Measurements from ENCODE around the gene MARCHF9.
A peak's percentile ranks its signal among the peaks of the same experiment; 100 is the strongest.

The MARCHF9 gene

DNA sequence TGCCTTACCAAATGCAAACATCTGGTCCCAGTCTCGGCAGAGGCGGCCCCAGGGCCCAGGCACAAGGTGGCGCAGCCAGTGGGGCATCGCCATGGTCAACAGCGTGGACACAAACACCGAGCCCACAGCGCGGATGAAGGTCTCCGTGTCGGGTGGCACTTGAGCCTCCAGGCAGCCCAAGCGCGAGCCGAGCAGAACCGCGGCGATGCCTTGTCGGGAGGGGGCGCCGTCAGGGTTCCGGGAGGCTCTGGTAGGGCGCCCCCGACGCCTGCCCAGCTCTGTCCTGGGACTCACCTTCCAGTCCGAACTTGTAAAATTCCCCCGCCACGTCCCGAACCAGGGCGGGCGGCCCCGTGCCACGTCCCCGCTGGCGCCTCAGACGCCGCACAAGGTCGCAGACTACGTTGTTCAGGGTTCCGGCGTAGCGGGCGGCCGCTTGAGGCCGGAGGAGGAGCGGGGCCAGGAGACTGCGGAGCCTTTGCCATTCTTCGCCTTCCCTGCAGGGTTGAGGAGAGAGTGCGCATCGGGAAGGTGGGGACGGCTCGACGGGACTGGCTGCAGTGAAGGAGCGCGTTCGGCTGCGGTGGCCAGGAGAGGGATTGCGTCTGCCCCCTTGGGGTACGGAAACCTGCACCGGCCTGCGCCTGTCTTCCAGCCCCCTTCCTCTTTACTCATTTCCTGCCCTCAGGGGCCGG is 10.2 kb downstream of the MARCHF9 start:
- Histone ChIP-seq H3K27me3 (peaks cover 37% of the 10 kb centered on the region), H3K36me3 (peaks cover 16% of the 10 kb centered on the region), H3K4me1 (peaks cover 5% of the 10 kb centered on the region; the same call in 1 of the 2 replicates), H3K4me3 (ENCODE audit: low read depth, low read length) (peak overlapping the region; percentile 41), H3K9me3 (no peaks in the 10 kb centered on the region)
- TF ChIP-seq, protein P1, sequence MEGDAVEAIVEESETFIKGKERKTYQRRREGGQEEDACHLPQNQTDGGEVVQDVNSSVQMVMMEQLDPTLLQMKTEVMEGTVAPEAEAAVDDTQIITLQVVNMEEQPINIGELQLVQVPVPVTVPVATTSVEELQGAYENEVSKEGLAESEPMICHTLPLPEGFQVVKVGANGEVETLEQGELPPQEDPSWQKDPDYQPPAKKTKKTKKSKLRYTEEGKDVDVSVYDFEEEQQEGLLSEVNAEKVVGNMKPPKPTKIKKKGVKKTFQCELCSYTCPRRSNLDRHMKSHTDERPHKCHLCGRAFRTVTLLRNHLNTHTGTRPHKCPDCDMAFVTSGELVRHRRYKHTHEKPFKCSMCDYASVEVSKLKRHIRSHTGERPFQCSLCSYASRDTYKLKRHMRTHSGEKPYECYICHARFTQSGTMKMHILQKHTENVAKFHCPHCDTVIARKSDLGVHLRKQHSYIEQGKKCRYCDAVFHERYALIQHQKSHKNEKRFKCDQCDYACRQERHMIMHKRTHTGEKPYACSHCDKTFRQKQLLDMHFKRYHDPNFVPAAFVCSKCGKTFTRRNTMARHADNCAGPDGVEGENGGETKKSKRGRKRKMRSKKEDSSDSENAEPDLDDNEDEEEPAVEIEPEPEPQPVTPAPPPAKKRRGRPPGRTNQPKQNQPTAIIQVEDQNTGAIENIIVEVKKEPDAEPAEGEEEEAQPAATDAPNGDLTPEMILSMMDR (IDR thresholded peaks at IDR 0.05; ENCODE audit: low read depth, low read length), result peak; percentile 33
- peak; percentile 49 for DNase-seq

DNA sequence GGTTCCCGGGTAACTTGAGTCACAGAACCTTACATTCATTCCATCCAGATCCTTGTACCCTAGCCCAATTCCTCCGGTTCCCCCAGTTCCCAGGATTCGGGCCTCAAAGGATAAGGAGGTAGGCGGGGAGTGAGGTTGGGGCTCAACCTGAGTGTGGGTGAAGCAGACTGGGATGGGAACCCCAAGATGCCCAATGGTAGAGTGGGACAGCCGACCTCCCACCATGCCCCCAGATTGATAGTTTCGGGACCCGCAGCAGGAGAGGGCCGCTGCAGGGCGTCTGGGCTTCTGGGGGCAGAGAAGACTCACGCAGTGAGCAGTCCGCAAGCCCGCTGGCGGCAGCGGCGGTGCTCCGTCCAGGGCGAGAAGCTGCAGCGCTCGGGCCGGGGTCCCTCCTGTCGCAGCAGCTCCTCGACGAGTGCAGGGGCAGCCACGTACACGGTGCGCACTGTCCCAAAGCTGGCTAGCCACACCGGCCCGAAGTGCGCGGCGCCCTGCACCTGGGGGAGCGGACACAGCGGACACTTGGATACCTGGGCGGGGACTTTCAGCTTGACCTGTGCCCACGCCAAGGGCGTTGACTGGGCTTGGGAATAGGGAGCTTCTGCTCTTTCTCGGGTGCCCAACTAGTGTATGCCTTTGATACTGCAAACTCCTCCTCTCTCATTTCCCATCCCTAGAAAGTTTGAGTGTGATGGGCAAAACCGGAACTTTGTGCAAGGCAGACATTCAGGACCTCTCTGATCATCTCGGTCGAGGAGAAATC is 11.0 kb downstream of the MARCHF9 start:
- H3K9me3 ChIP-seq, result no peaks in the 10 kb centered on the region
- H3K36me3 ChIP-seq, result peaks cover 23% of the 10 kb centered on the region
- H3K4me3 ChIP-seq (ENCODE audit: low read depth, low read length), result peak overlapping the region; percentile 41
- peaks cover 37% of the 10 kb centered on the region for H3K27me3 ChIP-seq
- H3K4me1 ChIP-seq, result peaks cover 5% of the 10 kb centered on the region; the same call in 1 of the 2 replicates
- no peak for DNase-seq
- TF ChIP-seq, protein P1 (IDR thresholded peaks at IDR 0.05; ENCODE audit: low read depth, low read length), result no peak

DNA sequence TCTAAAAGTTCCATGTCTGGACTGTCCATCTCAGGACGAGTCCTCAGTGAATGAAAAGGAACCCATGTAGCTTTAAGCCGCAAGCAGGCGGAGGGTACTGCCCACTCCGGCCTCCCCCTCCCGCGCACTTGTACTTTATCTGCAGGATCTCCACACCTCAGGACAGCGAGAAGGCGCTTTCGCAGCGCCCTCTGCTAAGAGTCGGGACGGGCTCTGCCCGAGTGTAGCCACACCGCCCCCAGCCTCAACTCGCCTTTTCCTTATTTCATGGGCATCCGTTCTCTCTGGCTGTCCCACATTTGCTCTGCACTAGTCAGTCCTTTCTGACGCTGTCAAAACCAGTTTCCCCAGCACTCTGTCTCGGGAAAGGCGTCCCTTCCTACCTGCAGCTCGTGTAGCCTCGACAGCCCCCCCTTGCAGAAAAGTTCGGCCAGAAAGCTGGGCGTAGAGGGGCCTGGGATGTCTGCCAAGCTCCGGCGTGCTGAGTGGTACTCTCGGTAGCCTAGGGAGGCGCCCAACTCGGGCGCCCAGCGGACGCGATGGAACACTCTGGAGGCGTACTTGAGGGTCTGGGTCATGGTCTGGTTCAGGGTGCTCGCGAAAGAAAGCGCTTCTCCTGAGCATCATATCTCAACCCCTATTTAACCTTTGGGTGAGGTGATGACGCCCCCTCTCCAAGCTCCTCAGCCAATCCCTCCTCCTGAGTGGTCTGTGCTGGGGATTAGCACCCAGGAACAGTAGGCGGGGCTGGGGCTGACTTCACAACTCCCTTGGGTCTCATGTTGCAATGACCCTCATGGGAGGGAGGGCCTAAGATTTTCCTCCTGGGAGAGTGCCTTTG is 11.8 kb downstream of the MARCHF9 start, which contains the start of gene CYP27B1:
Gene CYP27B1, minus strand, starts transcription at position 615 of the 841 bp plus-strand sequence. Its CDS starts 37 bp downstream, at position 578.
- Histone ChIP-seq H3K4me3 (ENCODE audit: low read depth, low read length) (peak within 1 kb of the TSS; percentile 2), H3K9me3 (no peaks in the 10 kb centered on the region), H3K36me3 (peaks cover 24% of the 10 kb centered on the region), H3K4me1 (peaks cover 5% of the 10 kb centered on the region; the same call in 1 of the 2 replicates), H3K27me3 (peaks cover 37% of the 10 kb centered on the region)
- DNase-seq, result peak; percentile 46
- TF ChIP-seq, protein P1 (IDR thresholded peaks at IDR 0.05; ENCODE audit: low read depth, low read length), result no peak

DNA sequence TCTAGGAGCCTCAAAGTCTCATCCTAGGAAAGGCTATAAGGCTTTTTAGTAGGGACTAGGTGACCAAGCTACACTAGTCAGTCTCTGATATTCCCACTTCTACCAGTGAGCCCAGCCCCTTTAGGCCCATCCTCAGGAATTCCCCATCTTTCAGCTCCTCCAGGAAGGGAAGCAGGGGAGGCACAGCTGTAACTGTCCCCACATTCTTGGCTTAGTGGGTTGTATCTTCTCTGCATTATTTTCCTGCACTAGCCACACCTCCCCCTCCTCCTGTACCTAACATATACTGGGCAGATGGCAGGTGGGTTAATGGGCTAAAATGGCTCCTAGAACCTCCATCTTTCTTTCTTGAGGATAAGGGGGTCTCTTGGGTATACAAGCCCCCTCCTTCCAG is 12.4 kb downstream of the MARCHF9 start:
- H3K36me3 ChIP-seq, result peaks cover 24% of the 10 kb centered on the region
- H3K4me3 ChIP-seq (ENCODE audit: low read depth, low read length), result no peak overlapping the region
- DNase-seq, result no peak
- TF ChIP-seq, protein P1 (IDR thresholded peaks at IDR 0.05; ENCODE audit: low read depth, low read length), result no peak
- peaks cover 5% of the 10 kb centered on the region; the same call in 1 of the 2 replicates for H3K4me1 ChIP-seq
- no peaks in the 10 kb centered on the region for H3K9me3 ChIP-seq
- H3K27me3 ChIP-seq, result peaks cover 37% of the 10 kb centered on the region

DNA sequence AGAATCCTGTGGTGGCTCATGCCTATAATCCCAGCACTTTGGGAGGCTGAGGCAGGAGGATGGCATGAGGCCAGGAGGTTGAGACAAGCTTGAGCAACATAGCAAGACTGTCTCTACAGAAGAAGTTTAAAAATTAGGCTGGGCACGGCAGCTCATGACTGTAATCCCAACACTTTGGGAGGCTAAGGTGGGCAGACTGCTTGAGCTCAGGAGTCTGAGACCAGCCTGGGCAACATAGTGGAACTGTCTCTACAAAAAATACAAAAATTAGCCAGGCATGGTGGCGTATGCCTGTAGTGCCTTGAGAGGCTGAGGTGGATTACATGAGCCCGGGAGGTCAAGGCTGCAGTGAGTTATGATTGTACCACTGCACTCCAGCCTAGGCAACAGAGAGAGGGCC is 13.0 kb downstream of the MARCHF9 start:
- H3K36me3 ChIP-seq, result peaks cover 24% of the 10 kb centered on the region
- no peak overlapping the region for H3K4me3 ChIP-seq (ENCODE audit: low read depth, low read length)
- H3K27me3 ChIP-seq, result peaks cover 37% of the 10 kb centered on the region
- no peaks in the 10 kb centered on the region for H3K9me3 ChIP-seq
- peaks cover 5% of the 10 kb centered on the region; the same call in 1 of the 2 replicates for H3K4me1 ChIP-seq
- DNase-seq, result no peak
- TF ChIP-seq, protein P1 (IDR thresholded peaks at IDR 0.05; ENCODE audit: low read depth, low read length), result no peak

All from BE2C (cell line).